Fibroblast of skin of left quadriceps (primary cell): ENCODE data around the gene HINT3.
"Not testable (repeated sequence)": the region's sequence is repeated elsewhere in the genome, so short reads cannot be mapped to it uniquely, and the experiment has no call there.

Experiments used
- DNase-seq, 2 experiments: peaks; one replicate each; pipeline ENCODE4 v3.0.0-alpha.2; 2013; ENCODE audit warnings: low read depth in 2 of 2

Gene HINT3

GRCh38 chr6:125962900-125963497 is 6.4 kb downstream of the HINT3 start:
- DNase-seq = no peak

- DNase-seq = no peak
Observed at GRCh38 chr6:125963817-125964216, 7.2 kb downstream of the HINT3 start.

- DNase-seq = no peak
Observed at GRCh38 chr6:125966569-125966968, 10.0 kb downstream of the HINT3 start.

- DNase-seq = no peak
Observed at GRCh38 chr6:125968493-125968892, 11.9 kb downstream of the HINT3 start.

GRCh38 chr6:125970760-125971159 is 14.2 kb downstream of the HINT3 start:
- DNase-seq = no peak

GRCh38 chr6:125972478-125972877 is 15.9 kb downstream of the HINT3 start:
- not testable (repeated sequence) for DNase-seq

- peak; percentile 34 to 47 for DNase-seq
Observed at GRCh38 chr6:125974214-125974866, 17.8 kb downstream of the HINT3 start.

GRCh38 chr6:125979101-125979500 is 22.5 kb downstream of the HINT3 start:
- no peak for DNase-seq

- no peak for DNase-seq
Observed at GRCh38 chr6:125981571-125982185, 25.1 kb downstream of the HINT3 start.

GRCh38 chr6:125983246-125983945 is 26.8 kb downstream of the HINT3 start:
- peak; percentile 70 to 73 for DNase-seq

- peak; percentile 43 to 49 for DNase-seq
Observed at GRCh38 chr6:125984311-125984710, 27.7 kb downstream of the HINT3 start.

GRCh38 chr6:125985522-125985921 is 29.0 kb downstream of the HINT3 start:
- DNase-seq = no peak

- DNase-seq = no peak
Observed at GRCh38 chr6:125985979-125986300, 29.4 kb downstream of the HINT3 start.

- DNase-seq = peak; percentile 62 to 63
Observed at GRCh38 chr6:125986301-125987025, 29.9 kb downstream of the HINT3 start, which contains the start of gene TRMT11. Gene TRMT11 (plus strand): TSS chr6:125986540. CDS start chr6:125986551, 11 bp downstream.

GRCh38 chr6:125987026-125987617 is 30.6 kb downstream of the HINT3 start:
- DNase-seq = no peak

GRCh38 chr6:125988280-125988679 is 31.7 kb downstream of the HINT3 start:
- no peak for DNase-seq

GRCh38 chr6:125989631-125990030 is 33.1 kb downstream of the HINT3 start:
- no peak for DNase-seq

GRCh38 chr6:125991653-125992052 is 35.1 kb downstream of the HINT3 start:
- DNase-seq = no peak

GRCh38 chr6:125994670-125995488 is 38.3 kb downstream of the HINT3 start:
- no peak for DNase-seq

GRCh38 chr6:125995972-125996580 is 39.5 kb downstream of the HINT3 start:
- peak in 1 of 2 experiments; percentile 22 for DNase-seq
